SK-N-SH treated with all-trans-retinoic acid at 6 μM for 48 hours (cell line): ENCODE measurements around the gene TMEM107.

Experiments used
- PATZ1 ChIP-seq: fragments of 250-450 bp; sonication (Bioruptor Pico); IDR thresholded peaks from 2 replicates; pipeline ENCODE4 v1.8.0; 2020; ENCODE audit warnings: mild to moderate bottlenecking, moderate library complexity, borderline replicate concordance
- RARB ChIP-seq: fragments of 250-450 bp; sonication (Bioruptor Pico); IDR thresholded peaks from 2 replicates; pipeline ENCODE4 v1.8.0; 2021; ENCODE audit warnings: mild to moderate bottlenecking, moderate library complexity
- TSHZ2 ChIP-seq: fragments of 250-450 bp; sonication (Bioruptor Pico); IDR thresholded peaks from 2 replicates; pipeline ENCODE4 v1.5.0; 2020; ENCODE audit warnings: mild to moderate bottlenecking, moderate library complexity
- ZC3H10 ChIP-seq: fragments of 250-450 bp; sonication (Bioruptor Pico); IDR thresholded peaks from 2 replicates; pipeline ENCODE4 v1.5.1; 2021; ENCODE audit warnings: mild to moderate bottlenecking, moderate library complexity
- ZFP30 ChIP-seq: fragments of 450-650 bp; formaldehyde crosslinking; IDR thresholded peaks from 2 replicates; pipeline ENCODE4 v1.5.0; 2022; ENCODE audit warnings: mild to moderate bottlenecking, moderate library complexity
- ZNF70 ChIP-seq: fragments of 450-650 bp; formaldehyde crosslinking; IDR thresholded peaks from 2 replicates; pipeline ENCODE4 v1.5.0; 2020; ENCODE audit warnings: mild to moderate bottlenecking, moderate library complexity
- ZNF8 ChIP-seq: fragments of 450-650 bp; formaldehyde crosslinking; IDR thresholded peaks from 2 replicates; pipeline ENCODE4 v1.5.0; 2020; ENCODE audit warnings: mild to moderate bottlenecking, moderate library complexity

GRCh38 chr17:8148560-8148959 is 27.6 kb downstream of the TMEM107 start:
- TF ChIP-seq RARB (no peak), ZC3H10 (no peak), TSHZ2 (CRISPR knock-in tag) (no peak), PATZ1 (CRISPR knock-in tag) (no peak), ZNF8 (CRISPR knock-in tag) (no peak), ZNF70 (no peak), ZFP30 (no peak)
